CD1c-positive myeloid dendritic cell (primary cell): Measurements from ENCODE around the gene GAPVD1.
"Not testable (repeated sequence)": the region's sequence is repeated elsewhere in the genome, so short reads cannot be mapped to it uniquely, and the experiment has no call there.

Experiments used
- DNase-seq: peaks from one replicate; pipeline ENCODE4 v3.0.0-alpha.2; 2016; ENCODE audit errors: extremely low spot score

The GAPVD1 gene

DNA sequence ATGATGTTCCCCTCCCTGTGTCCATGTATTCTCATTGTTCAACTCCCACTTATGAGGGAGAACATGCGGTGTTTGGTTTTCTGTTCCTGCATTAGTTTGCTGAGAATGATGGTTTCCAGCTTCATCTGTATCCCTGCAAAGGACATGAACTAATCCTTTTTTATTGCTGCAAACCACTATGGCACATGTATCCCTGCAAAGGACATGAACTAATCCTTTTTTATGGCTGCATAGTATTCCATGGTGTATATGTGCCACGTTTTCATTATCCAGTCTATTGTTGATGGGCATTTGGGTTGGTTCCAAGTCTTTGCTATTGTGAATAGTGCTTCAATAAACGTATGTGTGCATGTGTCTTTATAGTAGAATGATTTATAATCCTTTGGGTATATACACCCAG lies 54.7 kb downstream of the GAPVD1 start:
- DNase-seq = not testable (repeated sequence)

DNA sequence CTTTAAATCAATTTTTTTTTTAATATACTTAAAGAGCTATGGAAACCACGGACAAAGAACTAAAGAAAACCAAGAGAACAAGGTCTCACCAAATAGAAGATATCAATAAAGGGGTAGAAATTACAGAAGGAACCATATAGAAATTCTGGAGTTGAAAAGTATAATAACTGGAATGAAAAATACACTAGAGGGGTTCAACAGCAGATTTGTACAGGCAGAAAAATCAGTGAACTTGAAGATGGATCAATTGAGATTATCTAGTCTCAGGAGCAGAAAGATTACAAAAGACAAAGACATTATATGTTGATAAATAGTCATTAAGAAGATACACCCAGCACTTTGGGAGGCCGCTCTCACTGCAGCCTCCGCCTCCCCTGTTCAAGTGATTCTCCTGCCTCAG lies 56.1 kb downstream of the GAPVD1 start:
- no peak for DNase-seq

DNA sequence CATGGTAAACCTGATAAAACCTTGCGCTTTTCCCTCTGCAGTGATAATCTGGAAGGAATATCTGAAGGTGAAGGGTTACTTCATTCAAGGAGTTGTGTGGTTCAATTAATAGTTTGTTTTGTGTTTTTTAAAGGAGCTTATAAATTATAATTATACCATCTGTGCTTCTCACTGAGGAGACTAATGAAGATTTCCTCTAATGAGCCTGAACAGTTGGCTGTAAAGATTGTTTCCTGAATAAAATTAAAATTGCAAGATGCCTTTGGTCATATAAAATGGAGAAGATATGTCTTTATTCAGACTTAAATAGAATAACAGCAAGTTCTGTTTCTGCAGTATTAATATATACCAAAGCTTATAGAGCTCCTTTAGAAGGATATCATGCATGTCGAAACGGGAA lies 59.9 kb downstream of the GAPVD1 start:
- DNase-seq = no peak

DNA sequence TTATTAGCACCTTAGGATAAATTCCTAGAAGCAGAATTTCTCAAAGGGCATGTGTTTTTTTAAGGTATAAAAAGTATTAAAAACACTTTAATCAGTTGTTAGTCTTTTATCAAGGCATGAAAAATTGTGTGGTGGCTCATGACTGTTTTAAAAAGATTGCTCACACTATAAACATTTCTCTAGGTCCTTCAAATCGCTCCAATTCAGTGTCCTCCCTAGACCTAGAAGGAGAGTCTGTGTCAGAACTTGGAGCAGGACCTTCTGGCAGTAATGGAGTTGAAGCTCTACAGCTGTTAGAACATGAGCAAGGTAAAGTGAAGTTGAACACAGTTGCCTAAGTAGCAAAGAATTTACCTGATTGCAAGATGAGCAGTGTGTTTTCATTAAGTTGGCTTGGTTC lies 62.0 kb downstream of the GAPVD1 start:
- DNase-seq = no peak

DNA sequence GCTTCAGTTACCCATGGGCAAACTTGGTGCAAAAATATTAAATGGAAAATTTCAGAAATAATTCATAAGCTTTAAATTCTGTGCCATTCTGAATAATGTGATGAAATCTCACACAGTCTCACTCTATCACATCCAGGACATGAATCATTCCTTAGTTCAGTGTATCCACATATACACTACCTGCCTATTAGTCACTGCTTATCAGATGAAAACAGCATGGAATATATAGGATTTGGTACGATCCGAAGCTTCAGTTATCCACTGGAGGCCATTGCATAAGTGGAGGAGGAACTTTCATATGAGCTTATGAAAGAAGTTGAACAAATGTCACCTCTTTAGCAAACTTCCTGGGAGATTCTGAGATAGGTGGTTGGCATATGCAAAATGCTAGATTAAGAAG lies 64.2 kb downstream of the GAPVD1 start:
- no peak for DNase-seq

DNA sequence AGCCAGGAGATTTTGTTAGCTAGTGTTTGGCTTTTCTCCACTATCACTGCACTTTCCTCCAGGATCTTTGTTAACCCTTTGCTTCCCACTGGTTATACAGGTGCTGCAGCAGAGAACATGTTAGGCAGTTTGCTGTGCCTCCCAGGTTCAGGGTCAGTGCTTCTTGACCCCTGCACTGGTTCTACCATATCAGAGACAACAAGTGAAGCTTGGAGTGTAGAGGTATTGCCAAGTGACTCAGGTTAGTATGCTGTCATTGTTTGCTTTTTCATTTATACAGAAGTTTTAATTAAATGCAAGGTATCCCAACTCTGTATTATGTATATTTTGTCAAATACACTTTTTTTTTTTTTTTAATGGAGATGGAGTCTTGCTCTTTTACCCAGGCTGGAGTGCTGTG lies 68.4 kb downstream of the GAPVD1 start:
- DNase-seq = no peak

DNA sequence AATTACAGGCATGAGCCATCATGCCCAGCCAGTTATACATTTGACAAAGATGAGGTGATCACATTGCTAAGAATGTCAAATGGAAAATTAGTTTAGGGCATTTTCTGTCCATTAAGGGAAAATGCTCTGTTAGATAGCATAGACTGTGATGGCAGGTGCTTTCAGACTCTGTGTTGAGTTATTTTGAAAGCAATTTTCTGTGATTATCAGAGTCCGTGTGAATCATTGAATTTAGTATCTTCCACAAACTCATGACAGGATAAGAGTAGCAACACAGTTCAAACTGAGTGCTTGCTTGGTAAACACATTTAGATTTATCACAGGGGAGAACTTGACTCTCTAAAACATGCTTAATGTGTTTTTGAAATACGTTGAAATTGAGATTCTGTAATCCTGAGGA lies 69.0 kb downstream of the GAPVD1 start:
- DNase-seq = no peak

DNA sequence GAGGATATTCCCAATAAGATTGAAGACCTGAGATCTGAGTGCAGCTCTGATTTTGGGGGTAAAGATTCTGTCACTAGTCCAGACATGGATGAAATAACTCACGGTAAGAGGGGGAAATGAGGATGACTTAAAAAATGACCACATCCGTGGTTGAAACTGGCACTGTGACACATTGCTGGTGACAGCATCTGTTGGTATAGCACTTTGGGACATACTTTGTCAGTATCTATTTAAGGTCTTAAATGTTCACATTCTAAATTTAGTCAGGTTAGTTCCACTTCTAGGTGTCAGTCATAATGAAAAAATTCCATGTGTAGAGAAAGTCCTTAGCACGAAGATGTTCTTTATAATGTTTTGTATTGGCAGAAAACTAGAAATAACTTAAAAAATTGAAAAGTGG lies 70.9 kb downstream of the GAPVD1 start:
- DNase-seq = no peak

DNA sequence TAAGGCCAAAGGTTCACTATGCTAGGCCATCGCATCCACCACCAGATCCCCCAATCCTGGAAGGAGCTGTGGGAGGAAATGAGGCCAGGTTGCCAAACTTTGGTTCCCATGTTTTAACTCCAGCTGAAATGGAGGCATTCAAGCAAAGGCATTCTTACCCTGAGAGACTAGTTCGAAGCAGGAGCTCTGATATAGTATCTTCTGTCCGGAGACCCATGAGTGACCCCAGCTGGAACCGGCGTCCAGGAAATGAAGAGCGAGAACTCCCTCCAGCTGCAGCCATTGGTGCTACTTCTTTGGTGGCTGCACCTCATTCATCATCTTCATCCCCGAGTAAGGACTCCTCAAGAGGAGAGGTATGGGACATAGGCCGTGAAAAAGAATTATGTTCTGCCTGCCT lies 75.6 kb downstream of the GAPVD1 start:
- DNase-seq = no peak

DNA sequence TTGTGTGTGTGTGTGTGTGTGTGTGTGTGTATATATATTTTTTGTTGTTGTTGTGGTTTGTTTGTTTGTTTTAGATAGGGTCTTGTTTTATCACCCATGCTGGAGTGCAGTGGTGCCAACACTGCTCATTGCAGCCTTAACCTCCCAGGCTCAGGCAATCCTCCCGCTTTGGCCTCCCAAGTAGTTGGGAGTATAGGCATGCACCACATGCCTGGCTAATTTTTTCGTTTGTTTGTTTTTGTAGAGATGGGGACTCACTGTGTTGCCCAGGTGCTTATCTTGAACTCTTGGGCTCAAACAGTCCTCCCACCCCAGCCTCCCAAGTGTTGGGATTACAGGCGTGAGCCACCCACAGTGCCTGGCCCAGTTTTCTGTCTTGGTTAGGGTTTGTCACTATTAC lies 77.3 kb downstream of the GAPVD1 start:
- DNase-seq = no peak

DNA sequence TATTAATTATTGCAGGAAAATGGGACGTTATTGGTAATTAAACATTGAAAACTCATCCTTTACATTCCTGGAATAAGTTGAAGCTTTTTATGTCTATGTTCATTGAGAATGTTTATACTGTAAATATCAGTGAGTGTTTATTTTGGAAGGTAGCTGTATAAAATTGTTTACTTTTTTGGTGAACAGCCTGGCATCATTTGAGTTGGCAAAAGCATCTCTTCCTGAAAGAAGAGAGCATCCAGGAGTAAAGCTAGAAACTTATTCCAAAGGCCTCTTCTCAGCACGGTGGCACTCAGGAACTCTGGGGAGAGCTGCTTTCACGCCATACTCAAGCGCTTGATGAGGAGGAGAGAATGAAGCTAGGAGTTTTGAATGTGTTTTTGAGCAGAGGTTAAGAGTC lies 79.9 kb downstream of the GAPVD1 start:
- DNase-seq = no peak

DNA sequence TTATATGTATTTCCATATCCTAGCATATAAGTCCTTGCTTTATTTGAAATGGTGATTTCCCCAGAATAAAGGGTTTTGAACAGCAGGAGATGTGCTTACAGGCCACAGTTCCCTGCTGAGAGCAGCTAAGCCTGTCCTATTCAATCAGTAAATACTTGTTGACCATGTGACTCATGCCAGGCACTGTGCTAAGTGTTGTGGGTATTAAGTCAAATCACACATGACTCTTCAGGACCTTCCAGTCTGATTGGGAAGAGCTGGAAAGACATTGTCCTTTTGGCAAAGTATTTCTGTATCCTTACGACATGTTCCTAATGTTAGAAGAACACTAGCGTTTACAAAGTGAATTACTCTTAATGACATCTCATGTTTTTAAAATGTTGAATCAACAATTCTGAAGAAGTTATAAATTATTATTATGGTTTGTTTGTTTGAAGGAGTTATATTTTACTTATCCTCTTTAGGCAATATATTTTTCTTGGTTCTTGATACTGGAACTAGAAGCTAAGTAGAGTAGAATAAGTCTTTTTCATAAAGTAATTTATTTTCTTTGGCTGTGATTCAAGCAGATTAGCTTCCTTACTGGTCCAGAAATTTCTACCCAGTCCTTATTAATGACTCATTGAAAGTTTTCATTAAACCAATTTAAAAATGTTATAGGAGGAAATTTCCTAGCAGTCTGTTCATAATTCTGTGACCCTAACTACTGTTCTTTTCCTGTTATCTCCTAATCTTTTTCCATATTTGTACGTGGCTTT lies 82.1 kb downstream of the GAPVD1 start:
- DNase-seq = no peak

DNA sequence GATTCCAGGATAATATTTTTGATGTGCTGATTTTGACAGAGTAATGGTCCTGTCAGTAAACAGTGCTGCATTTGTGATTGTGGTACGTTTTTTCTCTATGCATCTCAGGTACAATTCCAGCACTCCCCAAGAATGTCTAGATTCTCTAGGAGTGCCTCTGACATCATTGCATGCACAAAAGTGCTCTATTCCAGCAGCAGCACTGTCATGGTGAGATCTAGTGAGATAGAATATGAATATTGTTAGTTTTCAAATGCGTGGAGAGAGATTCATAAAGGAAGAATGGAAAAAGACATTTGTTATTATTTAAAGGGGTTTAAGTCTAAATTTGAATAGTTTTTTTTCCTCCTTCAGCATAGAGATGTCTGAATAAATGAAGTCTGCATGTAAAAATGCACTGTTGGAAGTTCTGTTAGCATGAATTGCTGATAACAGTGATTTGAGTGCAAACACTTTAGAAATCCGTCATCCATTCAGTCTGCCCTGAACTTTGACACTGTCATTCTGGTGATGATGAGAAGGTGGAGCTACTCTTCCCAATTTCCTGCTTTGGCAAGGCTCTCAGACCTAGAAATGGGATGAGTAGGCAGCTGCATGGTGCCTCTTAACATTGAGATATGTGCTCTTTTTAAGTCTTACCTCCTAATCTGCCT lies 84.6 kb downstream of the GAPVD1 start:
- DNase-seq = no peak

DNA sequence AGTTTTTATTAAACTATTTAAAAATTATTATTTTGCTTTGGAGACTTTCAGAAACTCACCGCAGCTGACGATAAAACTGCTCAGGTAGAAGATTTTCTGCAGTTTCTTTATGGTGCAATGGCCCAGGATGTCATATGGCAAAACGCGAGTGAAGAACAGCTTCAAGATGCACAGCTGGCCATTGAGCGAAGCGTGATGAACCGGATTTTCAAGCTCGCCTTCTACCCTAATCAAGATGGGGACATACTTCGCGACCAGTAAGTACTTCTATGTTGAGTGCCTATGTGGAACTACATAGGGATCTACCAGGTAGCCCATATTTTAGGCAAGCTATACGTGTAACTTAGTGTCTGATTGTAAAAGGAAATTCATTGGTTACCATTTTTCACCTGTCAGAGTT lies 94.0 kb downstream of the GAPVD1 start:
- DNase-seq = no peak

DNA sequence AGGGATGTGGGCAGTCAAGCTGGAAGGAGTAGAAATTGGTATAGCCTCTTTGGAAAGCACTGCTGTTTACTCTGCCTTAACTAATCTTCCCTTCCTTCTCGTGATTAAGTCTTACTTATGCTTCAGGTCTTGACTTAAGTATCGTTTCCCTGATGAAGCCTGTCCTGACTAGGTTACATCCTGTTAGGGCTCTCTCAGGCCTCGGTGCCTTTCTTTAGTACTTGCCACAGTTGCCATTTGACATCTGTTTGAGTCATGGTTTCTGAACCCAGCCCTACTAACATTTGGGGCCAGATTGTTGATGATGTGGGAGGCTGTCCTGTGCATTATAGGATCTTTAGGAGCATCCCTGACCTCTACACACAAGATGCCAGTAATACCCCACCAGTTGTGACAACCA lies 94.4 kb downstream of the GAPVD1 start:
- DNase-seq = no peak

DNA sequence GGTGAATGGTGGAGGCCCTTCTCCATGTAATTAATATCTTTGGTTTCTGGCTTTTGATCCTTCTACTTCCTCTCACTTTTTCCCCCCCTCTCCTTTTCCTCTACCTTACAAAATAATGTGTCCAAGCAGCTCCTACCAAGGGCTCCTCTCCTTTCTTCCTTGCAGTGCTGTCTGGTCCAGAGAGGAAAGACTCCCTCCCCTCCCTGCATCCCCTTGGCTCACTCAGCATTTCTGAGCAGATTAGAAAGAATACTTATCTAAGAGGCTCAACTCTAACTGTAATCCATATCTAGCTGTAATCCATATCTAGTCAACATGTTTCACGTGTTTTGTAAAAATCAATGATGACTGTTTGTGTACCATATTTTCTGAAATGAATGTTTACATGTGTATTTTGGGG lies 97.4 kb downstream of the GAPVD1 start:
- no peak for DNase-seq

DNA sequence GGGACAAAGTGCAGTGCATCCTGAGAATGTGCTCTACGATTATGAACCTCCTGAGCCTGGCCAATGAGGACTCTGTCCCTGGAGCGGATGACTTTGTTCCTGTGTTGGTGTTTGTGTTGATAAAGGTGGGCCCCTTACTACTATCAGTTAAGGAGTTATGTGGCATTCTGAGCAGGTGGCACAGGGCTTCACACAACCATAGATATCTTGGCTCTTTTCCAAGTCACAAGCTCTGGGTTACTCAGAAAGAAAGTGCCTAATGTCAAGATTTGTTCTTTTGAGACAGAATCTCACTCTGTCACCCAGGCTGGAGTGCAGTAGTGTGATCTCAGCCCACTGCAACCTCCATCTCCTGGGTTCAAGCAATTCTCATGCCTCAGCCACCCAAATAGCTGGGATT lies 99.0 kb downstream of the GAPVD1 start:
- no peak for DNase-seq

DNA sequence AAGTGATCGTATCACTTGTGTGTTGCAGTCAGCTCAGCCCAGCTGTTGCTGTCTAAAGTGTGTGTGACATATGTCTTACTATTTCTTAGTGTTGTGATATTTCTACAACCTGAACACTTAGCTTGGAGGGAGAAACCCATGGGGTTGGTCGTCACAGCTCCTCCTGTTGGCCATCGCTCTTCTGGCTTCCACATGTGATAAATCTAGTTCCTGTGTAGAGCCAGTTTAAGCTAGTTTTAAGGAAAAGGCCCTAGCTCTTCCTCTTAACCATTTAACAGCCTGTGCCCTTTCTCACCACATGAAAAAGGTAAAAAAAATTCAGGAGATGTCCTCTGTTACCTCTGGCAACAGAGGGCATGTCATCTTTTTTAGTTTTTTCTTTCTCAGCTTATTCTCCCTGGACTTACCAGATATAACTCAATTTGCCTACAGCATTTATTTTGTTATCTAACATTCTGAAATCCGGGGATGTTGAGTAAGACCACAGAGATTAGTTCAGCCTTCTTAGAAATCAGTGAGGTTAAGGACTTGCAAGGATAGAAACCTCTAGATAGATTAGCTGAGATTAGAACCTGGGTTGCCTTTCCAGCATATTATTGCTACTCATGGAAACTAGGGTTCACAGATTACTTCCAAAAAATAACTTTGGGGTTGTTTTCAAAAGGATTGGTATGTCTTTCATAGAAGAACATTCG lies 100.4 kb downstream of the GAPVD1 start:
- peak; percentile 9 for DNase-seq

DNA sequence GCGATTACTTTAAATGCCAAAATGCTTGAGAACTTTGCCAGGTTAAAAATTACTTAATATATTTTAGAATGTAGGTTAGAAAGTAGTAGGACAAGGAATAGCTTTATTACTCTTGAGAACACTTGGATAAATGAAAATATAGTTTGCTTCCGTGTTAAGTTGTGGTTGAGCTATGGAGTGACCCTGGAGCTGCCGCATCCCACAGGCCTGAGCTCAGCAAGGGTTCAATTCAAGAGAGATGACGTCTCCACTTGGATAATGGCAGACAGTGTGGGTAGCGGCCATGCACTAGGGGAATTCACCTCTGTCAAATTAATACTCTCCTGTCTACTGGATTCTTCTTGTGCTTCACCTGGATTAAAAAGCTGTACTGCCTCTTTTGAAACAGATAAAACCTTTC lies 105.0 kb downstream of the GAPVD1 start:
- DNase-seq = no peak

DNA sequence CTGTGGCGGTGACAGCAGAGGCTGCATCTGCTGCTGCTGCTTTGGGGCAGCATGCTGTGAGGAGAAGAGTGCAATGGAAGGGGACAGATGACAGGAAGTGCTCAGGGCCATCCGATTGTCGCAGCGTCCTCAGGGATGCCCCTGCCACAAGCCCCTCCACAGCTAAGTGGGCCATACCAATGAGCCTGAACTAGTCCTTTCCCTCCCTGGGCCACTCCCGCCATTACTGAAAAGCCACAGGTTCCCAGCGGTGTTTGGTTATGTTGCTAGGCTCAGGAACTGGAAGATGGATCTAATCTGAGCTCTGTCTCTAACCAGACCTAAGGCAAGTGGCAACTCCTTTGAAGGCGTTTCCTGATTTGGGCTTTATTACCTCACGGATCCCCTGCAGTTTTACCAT lies 109.2 kb downstream of the GAPVD1 start:
- DNase-seq = no peak

DNA sequence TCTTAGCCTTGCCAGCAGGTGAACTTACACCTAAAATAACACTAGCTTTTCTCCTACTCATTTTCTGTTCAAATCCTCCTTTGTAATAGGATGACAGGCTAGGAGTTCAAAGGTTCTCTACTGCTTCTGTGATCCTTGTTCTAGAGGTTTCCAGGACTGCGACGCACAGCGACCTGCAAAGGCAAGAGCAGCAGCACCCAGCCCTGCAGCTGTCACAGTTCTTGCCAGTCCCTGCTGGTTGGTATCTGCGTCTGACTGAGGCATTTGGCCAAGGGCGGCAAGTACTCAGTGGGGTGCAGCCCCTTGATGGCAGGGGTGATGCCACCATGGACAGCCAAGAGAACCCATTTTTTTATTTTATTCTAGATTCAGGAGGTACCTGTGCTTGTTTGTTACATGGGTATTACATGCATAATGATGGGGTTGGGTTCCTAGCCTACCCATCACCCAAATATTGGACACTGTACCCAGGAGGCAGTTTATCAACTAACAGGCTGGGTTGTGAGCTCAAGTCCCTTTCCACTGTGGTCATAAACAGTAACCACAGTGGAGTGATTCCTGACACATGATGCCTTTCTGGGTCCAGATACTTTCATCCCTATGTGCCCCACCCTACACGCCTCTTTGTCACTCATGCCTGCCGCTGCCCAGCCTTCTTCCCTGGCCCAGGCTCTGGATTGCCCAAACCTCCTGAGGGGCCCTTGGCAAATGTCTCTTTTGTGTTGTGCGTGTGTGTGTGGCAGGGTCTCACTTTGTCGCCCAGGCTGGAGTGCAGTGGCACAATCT lies 111.0 kb downstream of the GAPVD1 start:
- DNase-seq = no peak
